ENCODE data around the gene HCRTR1. TPM values are rescaled to one million over a fixed set of nuclear protein-coding genes. Genes with fewer than 3 reads are reported as not detected.

The HCRTR1 gene
- total and polyA plus RNA-seq, 10 of the 15 experiments (the other 5 are each of a cell fraction or from before 2014, with no cell fraction given) = not detected

DNA sequence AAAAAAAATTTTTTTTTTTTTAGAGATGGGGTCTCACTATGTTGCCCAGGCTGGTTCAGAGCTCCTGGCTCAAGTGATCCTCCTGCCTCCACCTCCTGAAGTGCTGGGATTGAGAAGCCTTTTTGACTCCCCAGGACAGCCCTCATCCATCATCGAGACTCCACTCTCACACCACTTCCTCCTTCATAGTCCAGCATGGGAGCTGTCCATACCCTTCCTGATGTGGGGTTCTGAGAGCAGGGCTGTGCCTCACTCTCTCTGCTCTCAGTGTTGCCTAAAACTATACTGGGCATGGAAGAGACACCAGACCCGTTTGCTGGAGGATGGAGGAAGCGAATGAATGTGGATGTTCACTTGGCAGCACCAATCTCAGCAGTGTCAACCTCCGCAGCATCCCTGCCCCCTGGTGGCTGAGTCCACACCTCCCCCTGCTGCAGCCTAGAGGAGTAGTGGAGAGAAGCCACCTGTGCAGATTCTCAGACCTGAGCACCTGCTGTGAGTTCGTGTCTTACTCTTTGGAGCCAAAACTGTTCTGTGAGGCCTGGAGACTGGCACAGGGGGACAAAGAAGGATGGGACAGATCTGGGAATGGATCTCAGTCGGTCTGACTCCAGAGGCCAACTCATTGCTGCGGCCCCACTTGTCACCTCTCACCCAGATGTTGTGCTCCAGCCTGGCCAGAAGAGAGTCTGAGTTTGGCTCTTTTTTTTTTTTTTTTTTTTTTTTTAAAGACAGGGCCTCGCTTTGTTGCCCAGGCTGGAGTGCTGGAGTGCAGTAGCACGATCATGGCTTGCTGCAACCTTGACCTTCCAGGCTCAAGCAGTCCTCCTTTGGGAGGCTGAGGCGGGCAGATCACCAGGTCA, 23.5 kb upstream of the HCRTR1 start (continued):
- TF ChIP-seq ESRRA (IDR thresholded peaks at IDR 0.05; ENCODE audit: low read length) (no peak), SPI1 (IDR thresholded peaks at IDR 0.05; ENCODE audit: borderline replicate concordance, insufficient read depth, low read depth, low read length) (peak; percentile 39; the same call in 1 of the 2 replicates), NR2C2 (IDR thresholded peaks at IDR 0.05; ENCODE audit: borderline replicate concordance, control insufficient read depth, insufficient read length, low read depth) (no peak), BCL11A (IDR thresholded peaks at IDR 0.05; ENCODE audit: low read depth, low read length) (no peak), ZSCAN29 (IDR thresholded peaks at IDR 0.05) (no peak), E2F4 (IDR thresholded peaks at IDR 0.05; ENCODE audit: low read depth, low read length) (peak; percentile 48; the same call in 1 of the 2 replicates), NRF1 (conservative IDR thresholded peaks at IDR 0.05; ENCODE audit: low read depth, low read length) (no peak), SREBF2 (IDR thresholded peaks at IDR 0.05; ENCODE audit: low read length) (no peak), JUNB (IDR thresholded peaks at IDR 0.05) (no peak), ZBED1 (IDR thresholded peaks at IDR 0.05; ENCODE audit: borderline replicate concordance) (no peak), MYB (IDR thresholded peaks at IDR 0.05; ENCODE audit: borderline replicate concordance, low read depth, low read length) (no peak), CHD1 (IDR thresholded peaks at IDR 0.05; ENCODE audit: low read depth, low read length) (no peak), YBX1 (IDR thresholded peaks at IDR 0.05) (no peak), PML (IDR thresholded peaks at IDR 0.05; ENCODE audit: low read length) (no peak), RELB (IDR thresholded peaks at IDR 0.05; ENCODE audit: low read depth) (no peak)
- TF ChIP-seq, protein P1, sequence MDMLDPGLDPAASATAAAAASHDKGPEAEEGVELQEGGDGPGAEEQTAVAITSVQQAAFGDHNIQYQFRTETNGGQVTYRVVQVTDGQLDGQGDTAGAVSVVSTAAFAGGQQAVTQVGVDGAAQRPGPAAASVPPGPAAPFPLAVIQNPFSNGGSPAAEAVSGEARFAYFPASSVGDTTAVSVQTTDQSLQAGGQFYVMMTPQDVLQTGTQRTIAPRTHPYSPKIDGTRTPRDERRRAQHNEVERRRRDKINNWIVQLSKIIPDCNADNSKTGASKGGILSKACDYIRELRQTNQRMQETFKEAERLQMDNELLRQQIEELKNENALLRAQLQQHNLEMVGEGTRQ (IDR thresholded peaks at IDR 0.05; ENCODE audit: borderline replicate concordance, low read depth, low read length) = no peak
- TF ChIP-seq, protein P2, sequence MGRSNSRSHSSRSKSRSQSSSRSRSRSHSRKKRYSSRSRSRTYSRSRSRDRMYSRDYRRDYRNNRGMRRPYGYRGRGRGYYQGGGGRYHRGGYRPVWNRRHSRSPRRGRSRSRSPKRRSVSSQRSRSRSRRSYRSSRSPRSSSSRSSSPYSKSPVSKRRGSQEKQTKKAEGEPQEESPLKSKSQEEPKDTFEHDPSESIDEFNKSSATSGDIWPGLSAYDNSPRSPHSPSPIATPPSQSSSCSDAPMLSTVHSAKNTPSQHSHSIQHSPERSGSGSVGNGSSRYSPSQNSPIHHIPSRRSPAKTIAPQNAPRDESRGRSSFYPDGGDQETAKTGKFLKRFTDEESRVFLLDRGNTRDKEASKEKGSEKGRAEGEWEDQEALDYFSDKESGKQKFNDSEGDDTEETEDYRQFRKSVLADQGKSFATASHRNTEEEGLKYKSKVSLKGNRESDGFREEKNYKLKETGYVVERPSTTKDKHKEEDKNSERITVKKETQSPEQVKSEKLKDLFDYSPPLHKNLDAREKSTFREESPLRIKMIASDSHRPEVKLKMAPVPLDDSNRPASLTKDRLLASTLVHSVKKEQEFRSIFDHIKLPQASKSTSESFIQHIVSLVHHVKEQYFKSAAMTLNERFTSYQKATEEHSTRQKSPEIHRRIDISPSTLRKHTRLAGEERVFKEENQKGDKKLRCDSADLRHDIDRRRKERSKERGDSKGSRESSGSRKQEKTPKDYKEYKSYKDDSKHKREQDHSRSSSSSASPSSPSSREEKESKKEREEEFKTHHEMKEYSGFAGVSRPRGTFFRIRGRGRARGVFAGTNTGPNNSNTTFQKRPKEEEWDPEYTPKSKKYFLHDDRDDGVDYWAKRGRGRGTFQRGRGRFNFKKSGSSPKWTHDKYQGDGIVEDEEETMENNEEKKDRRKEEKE (IDR thresholded peaks at IDR 0.05) = no peak
- TF ChIP-seq, protein P3, sequence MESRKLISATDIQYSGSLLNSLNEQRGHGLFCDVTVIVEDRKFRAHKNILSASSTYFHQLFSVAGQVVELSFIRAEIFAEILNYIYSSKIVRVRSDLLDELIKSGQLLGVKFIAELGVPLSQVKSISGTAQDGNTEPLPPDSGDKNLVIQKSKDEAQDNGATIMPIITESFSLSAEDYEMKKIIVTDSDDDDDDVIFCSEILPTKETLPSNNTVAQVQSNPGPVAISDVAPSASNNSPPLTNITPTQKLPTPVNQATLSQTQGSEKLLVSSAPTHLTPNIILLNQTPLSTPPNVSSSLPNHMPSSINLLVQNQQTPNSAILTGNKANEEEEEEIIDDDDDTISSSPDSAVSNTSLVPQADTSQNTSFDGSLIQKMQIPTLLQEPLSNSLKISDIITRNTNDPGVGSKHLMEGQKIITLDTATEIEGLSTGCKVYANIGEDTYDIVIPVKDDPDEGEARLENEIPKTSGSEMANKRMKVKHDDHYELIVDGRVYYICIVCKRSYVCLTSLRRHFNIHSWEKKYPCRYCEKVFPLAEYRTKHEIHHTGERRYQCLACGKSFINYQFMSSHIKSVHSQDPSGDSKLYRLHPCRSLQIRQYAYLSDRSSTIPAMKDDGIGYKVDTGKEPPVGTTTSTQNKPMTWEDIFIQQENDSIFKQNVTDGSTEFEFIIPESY (IDR thresholded peaks at IDR 0.05) = no peak
